GM18502 (cell line): ENCODE results near the gene MX2.

Experiments
- ATAC-seq: cut with Tn5 transposase; IDR thresholded peaks from one replicate; pipeline ENCODE4 v1.9.1; 2021; ENCODE audit warnings: mild to moderate bottlenecking; ENCODE audit not compliant: unreplicated experiment, poor library complexity

MX2 gene

GRCh38 chr21:41378849-41379248 is 17.0 kb downstream of the MX2 start:
- ATAC-seq = no peak

- no peak for ATAC-seq
Measured at GRCh38 chr21:41379901-41380300, 18.1 kb downstream of the MX2 start.

- ATAC-seq = no peak
Measured at GRCh38 chr21:41381731-41382130, 19.9 kb downstream of the MX2 start.

- ATAC-seq = no peak
Measured at GRCh38 chr21:41387042-41387819, 25.4 kb downstream of the MX2 start.

- ATAC-seq = no peak
Measured at GRCh38 chr21:41387824-41388223, 26.0 kb downstream of the MX2 start.

- ATAC-seq = no peak
Measured at GRCh38 chr21:41388259-41388658, 26.4 kb downstream of the MX2 start.

- no peak for ATAC-seq
Measured at GRCh38 chr21:41390043-41390639, 28.3 kb downstream of the MX2 start.

- no peak for ATAC-seq
Measured at GRCh38 chr21:41393876-41394465, 32.1 kb downstream of the MX2 start.

GRCh38 chr21:41396558-41397075 is 34.8 kb downstream of the MX2 start:
- no peak for ATAC-seq

- ATAC-seq = no peak
Measured at GRCh38 chr21:41397471-41397891, 35.7 kb downstream of the MX2 start.

- no peak for ATAC-seq
Measured at GRCh38 chr21:41398251-41398650, 36.4 kb downstream of the MX2 start.

GRCh38 chr21:41398831-41399230 is 37.0 kb downstream of the MX2 start:
- ATAC-seq = no peak

GRCh38 chr21:41399246-41399800 is 37.5 kb downstream of the MX2 start:
- ATAC-seq = no peak

GRCh38 chr21:41402231-41402630 is 40.4 kb downstream of the MX2 start:
- no peak for ATAC-seq

GRCh38 chr21:41402796-41403195 is 41.0 kb downstream of the MX2 start:
- no peak for ATAC-seq

- no peak for ATAC-seq
Measured at GRCh38 chr21:41403331-41403730, 41.5 kb downstream of the MX2 start.

GRCh38 chr21:41403966-41404365 is 42.1 kb downstream of the MX2 start:
- no peak for ATAC-seq

- ATAC-seq = no peak
Measured at GRCh38 chr21:41405321-41405720, 43.5 kb downstream of the MX2 start.

- no peak for ATAC-seq
Measured at GRCh38 chr21:41406340-41406739, 44.5 kb downstream of the MX2 start.

- ATAC-seq = no peak
Measured at GRCh38 chr21:41407541-41408460, 46.0 kb downstream of the MX2 start.
